MM.1S (cell line): ENCODE data around the gene DHRS12.

ENCODE experiments used
- CTCF ChIP-seq: fragments of 300-600 bp; sonication (generic); IDR thresholded peaks from 2 replicates; pipeline ENCODE4 v1.5.1; 2016; ENCODE audit warnings: antibody characterized with exemption, low read length, mixed read lengths
- EZH2 ChIP-seq: fragments of 300-600 bp; sonication (generic); optimal IDR thresholded peaks from 2 replicates; pipeline ENCODE3; 2017; ENCODE audit warnings: low read depth, mild to moderate bottlenecking, antibody characterized with exemption, low read length, mixed read lengths

DNA sequence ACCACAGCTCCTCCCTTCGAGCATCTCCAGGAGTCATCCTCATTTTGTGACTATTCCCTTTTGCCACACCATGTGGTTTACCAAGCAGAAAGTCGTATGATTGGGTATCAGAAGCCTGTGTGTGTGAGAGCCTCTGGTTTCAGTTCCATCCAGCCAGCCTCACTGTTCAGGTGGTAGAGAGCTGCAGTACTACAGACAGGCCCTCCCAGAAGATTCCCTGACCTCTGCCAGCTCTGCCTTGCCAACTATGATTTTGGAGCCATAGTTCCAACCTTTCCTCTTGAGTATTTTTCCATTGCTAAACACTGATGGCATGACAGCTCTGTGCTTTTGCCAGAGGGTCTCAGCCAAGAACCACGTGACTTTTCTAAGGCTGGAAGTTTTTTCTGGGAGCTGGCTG, 82.5 kb downstream of the DHRS12 start:
- no peak for TF ChIP-seq CTCF
- no peak for TF ChIP-seq EZH2
